H1 (cell line): ENCODE results near the gene CD84. TPM values are rescaled to one million over a fixed set of nuclear protein-coding genes. Genes with fewer than 3 reads are reported as not detected.

Experiments used
- JUN ChIP-seq: IDR thresholded peaks from 2 replicates; pipeline ENCODE4 v1.6.1; 2011; ENCODE audit warnings: low read depth, mild to moderate bottlenecking, improper control_type of control experiment, low read length
- polyA plus RNA-seq, 7 experiments: library from polyadenylated mRNA; depleted of rRNA in 3 of 7; stranded (reverse) in 5 of 7; unstranded in 2 of 7; fragments of >200 nt in 5 of 7; fragments of 200-250 nt in 2 of 7; gene quantifications; 1 replicate in 5 of 7; 2 replicates in 1 of 7; 4 replicates in 1 of 7; pipeline versions ENCODE4 v1.2.1 to v1.2.3, GENCODE V29; 2011 to 2013; ENCODE audit warnings: missing spikeins in 2 of 7, mixed read lengths in 2 of 7
- total RNA-seq: library from RNA; stranded (reverse); fragmentation: NEBNext Ultra II Directional; extraction: Animal tissue kit (Norgen Biotek cat#: 25700); gene quantifications from 2 replicates; pipeline ENCODE4 v1.2.1, GENCODE V29; 2021

Gene CD84
- total and polyA plus RNA-seq, 2 of the 8 experiments (the other 6 are each of a cell fraction or from before 2014, with no cell fraction given): not detected

GRCh38 chr1:160578525-160579191 lies 638 bp downstream of the CD84 start (continued):
- TF ChIP-seq JUN: no peak
